Measurements from ENCODE around the gene GAL3ST2. TPM values are rescaled to one million over a fixed set of nuclear protein-coding genes. Genes with fewer than 3 reads are reported as not detected.
A peak's percentile ranks its signal among the peaks of the same experiment; 100 is the strongest.

The GAL3ST2 gene
- total RNA-seq, 2 experiments from 2014 or later, result 1.5 to 1.9 TPM

DNA sequence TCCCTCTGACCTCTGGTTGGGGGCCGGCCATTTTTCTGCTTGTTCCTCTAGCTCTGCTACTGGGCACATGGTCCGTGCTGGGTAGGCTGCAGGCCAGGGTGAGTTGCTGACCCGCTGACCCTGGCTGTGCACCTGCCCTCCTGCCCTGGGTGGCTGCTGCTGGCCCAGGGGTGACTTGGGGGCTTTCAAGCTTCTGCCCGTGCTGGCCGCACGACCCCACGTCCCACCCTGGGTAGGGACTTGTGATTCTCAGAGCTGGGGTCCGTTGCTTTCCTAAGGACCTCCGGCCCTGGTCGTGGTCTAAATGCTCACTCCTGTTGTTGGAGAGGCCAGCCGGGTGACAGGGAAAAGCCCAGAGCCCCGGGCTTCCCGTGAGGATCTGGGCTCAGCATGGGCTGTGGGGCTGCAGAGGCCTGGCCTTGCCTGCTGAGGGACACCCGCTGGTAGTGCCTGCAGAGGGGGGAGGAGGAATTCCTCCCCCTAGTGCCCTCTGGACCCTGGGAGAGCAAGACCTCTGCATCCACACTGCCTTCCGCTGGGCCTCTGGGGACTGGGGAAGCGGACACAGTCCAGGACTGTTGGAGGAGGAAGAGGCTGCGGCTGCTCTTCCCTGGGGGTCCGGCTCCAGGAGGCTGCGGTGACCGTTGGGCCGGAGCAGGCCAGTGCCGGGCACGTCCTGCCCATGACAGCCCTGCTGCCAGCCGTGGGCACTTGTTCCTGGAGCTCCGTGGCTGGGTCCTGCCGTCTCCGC, 6.3 kb upstream of the GAL3ST2 start:
- H3K27ac ChIP-seq (ENCODE audit: low read depth in 1 of 2, low read length in 2 of 2), result no peak overlapping the region
- no peak for ATAC-seq (ENCODE audit: poor library complexity)
- H3K4me1 ChIP-seq (ENCODE audit: insufficient read depth, low read length), result peaks cover 17% of the 10 kb centered on the region
- TF ChIP-seq, protein P1, sequence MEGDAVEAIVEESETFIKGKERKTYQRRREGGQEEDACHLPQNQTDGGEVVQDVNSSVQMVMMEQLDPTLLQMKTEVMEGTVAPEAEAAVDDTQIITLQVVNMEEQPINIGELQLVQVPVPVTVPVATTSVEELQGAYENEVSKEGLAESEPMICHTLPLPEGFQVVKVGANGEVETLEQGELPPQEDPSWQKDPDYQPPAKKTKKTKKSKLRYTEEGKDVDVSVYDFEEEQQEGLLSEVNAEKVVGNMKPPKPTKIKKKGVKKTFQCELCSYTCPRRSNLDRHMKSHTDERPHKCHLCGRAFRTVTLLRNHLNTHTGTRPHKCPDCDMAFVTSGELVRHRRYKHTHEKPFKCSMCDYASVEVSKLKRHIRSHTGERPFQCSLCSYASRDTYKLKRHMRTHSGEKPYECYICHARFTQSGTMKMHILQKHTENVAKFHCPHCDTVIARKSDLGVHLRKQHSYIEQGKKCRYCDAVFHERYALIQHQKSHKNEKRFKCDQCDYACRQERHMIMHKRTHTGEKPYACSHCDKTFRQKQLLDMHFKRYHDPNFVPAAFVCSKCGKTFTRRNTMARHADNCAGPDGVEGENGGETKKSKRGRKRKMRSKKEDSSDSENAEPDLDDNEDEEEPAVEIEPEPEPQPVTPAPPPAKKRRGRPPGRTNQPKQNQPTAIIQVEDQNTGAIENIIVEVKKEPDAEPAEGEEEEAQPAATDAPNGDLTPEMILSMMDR (IDR thresholded peaks at IDR 0.05), result no peak
- Mint-ChIP-seq H3K9me3 (no peaks in the 10 kb centered on the region), H3K4me3 (no peak overlapping the region), H3K27me3 (no peaks in the 10 kb centered on the region), H3K27ac (no peak overlapping the region), H3K4me1 (ENCODE audit: low read depth) (peaks cover 15% of the 10 kb centered on the region), H3K36me3 (ENCODE audit: low read depth) (no peaks in the 10 kb centered on the region)
- peaks cover 0 to 2% of the 10 kb centered on the region in 2 experiments for H3K27me3 ChIP-seq (ENCODE audit: control insufficient read depth in 1 of 2, insufficient read depth in 2 of 2, low read length in 2 of 2)
- H3K36me3 ChIP-seq (ENCODE audit: insufficient read depth, low read length), result no peaks in the 10 kb centered on the region
- intact Hi-C loops (cut with DNase I, micrococcal nuclease), result no loop called here
- CTCF ChIA-PET, result no interaction called here
- POLR2A ChIA-PET, result no interaction called here
- no peaks in the 10 kb centered on the region for H3K9me3 ChIP-seq (ENCODE audit: control insufficient read depth in 1 of 2, insufficient read depth in 1 of 2, low read length in 2 of 2)
- DNase-seq, result peak in 1 of 14 experiments; percentile 7
- H3K4me3 ChIP-seq (ENCODE audit: low read length), result no peak overlapping the region

DNA sequence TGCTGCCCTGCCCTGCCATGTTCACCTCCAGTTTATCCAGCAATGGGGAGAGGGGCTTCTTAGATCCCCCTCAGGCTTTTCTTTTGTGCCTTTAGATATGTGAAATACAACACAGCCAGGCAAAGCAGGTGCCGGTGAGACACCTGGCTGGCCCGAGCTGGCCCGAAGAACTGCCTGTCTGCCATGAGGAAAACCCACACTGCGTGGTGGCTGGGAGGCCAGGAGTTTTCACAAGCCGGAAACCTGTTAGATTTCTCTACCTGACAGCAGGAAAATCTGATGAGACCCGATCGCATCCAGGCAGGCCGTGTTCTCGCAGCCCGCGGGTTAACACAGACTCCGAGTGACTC, 5.7 kb upstream of the GAL3ST2 start:
- H3K27me3 ChIP-seq (ENCODE audit: control insufficient read depth in 1 of 2, insufficient read depth in 2 of 2, low read length in 2 of 2), result peaks cover 0 to 4% of the 10 kb centered on the region in 2 experiments
- Mint-ChIP-seq H3K27me3 (no peaks in the 10 kb centered on the region), H3K4me1 (ENCODE audit: low read depth) (peaks cover 15% of the 10 kb centered on the region), H3K4me3 (no peak overlapping the region), H3K9me3 (no peaks in the 10 kb centered on the region), H3K27ac (no peak overlapping the region), H3K36me3 (ENCODE audit: low read depth) (no peaks in the 10 kb centered on the region)
- H3K9me3 ChIP-seq (ENCODE audit: control insufficient read depth in 1 of 2, insufficient read depth in 1 of 2, low read length in 2 of 2), result no peaks in the 10 kb centered on the region
- DNase-seq, result no peak
- H3K4me3 ChIP-seq (ENCODE audit: low read length), result no peak overlapping the region
- ChIA-PET POLR2A (no interaction called here), CTCF (no interaction called here)
- ATAC-seq (ENCODE audit: poor library complexity), result no peak
- intact Hi-C loops (cut with DNase I, micrococcal nuclease), result no loop called here
- TF ChIP-seq, protein P1 (IDR thresholded peaks at IDR 0.05), result no peak
- no peak overlapping the region for H3K27ac ChIP-seq (ENCODE audit: low read depth in 1 of 2, low read length in 2 of 2)
- no peaks in the 10 kb centered on the region for H3K36me3 ChIP-seq (ENCODE audit: insufficient read depth, low read length)
- peaks cover 17% of the 10 kb centered on the region for H3K4me1 ChIP-seq (ENCODE audit: insufficient read depth, low read length)

DNA sequence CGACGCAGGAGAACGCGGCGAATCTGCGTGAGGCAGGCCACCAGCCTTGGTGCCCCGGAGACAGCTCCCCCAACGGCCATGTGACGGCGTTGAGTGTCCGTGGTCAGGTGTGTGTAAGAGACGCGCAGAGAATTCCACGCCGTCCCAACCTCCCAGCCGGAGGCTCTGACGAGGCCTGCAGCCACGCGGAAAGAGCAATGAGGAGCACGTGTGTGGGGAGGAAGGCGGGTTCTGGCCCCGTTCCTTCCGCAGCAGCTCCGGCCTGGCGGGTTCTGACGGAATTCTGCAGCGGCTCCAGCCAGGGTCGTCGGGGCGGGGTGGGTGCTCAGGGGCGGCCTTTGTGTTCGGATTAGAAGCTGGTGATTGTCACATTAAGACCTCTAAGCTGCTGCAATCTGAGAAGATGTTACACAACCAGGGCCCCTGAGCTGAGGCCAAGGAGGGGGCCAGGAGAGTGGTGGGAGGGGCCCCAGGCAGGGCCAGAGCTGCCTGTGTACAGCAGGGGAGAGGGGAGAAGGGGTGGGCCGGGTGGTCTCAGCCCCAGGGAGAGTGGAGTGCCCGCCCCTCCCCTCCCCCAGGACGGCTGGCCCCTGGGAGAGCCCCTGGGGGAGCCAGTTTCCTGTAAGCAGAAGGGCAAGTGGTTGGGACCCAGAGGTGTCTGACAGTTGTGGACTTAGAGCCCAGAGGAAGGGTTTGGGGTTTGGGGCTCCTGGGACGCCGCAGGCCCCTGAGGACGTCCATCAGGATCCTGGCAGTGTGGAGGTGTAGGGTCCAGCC, 5.1 kb upstream of the GAL3ST2 start:
- Mint-ChIP-seq H3K36me3 (ENCODE audit: low read depth) (no peaks in the 10 kb centered on the region), H3K27me3 (no peaks in the 10 kb centered on the region), H3K27ac (peak overlapping the region; percentile 16), H3K4me3 (no peak overlapping the region), H3K9me3 (no peaks in the 10 kb centered on the region), H3K4me1 (ENCODE audit: low read depth) (peaks cover 15% of the 10 kb centered on the region)
- no peaks in the 10 kb centered on the region for H3K9me3 ChIP-seq (ENCODE audit: control insufficient read depth in 1 of 2, insufficient read depth in 1 of 2, low read length in 2 of 2)
- TF ChIP-seq, protein P1 (IDR thresholded peaks at IDR 0.05), result no peak
- peaks cover 0 to 4% of the 10 kb centered on the region in 2 experiments for H3K27me3 ChIP-seq (ENCODE audit: control insufficient read depth in 1 of 2, insufficient read depth in 2 of 2, low read length in 2 of 2)
- no peak for DNase-seq
- intact Hi-C loops (cut with DNase I, micrococcal nuclease), result no loop called here
- H3K4me3 ChIP-seq (ENCODE audit: low read length), result no peak overlapping the region
- peaks cover 17% of the 10 kb centered on the region for H3K4me1 ChIP-seq (ENCODE audit: insufficient read depth, low read length)
- H3K27ac ChIP-seq (ENCODE audit: low read depth in 1 of 2, low read length in 2 of 2), result no peak overlapping the region
- CTCF ChIA-PET, result no interaction called here
- H3K36me3 ChIP-seq (ENCODE audit: insufficient read depth, low read length), result no peaks in the 10 kb centered on the region
- no peak for ATAC-seq (ENCODE audit: poor library complexity)
- POLR2A ChIA-PET, result no interaction called here
